Dermis microvascular lymphatic vessel endothelial cell (primary cell): ENCODE results near the gene PADI1. TPM values are rescaled to one million over a fixed set of nuclear protein-coding genes. Genes with fewer than 3 reads are reported as not detected.

Experiments
- DNase-seq, 2 donors: peaks; one replicate each; pipeline versions ENCODE4 v3.0.0 to v3.0.0-alpha.2; 2010; ENCODE audit warnings: low read depth in 2 of 2
- total RNA-seq: library from RNA; depleted of rRNA; stranded (reverse); fragments of >200 nt; gene quantifications from 2 replicates; pipeline ENCODE4 v1.2.1, GENCODE V29; 2014

Gene PADI1
- total RNA-seq, 1 donor from 2014 or later = under 0.01 TPM

- DNase-seq = no peak
These were observed 10.1 kb downstream of the PADI1 start for GRCh38 chr1:17214876-17215544.

DNA sequence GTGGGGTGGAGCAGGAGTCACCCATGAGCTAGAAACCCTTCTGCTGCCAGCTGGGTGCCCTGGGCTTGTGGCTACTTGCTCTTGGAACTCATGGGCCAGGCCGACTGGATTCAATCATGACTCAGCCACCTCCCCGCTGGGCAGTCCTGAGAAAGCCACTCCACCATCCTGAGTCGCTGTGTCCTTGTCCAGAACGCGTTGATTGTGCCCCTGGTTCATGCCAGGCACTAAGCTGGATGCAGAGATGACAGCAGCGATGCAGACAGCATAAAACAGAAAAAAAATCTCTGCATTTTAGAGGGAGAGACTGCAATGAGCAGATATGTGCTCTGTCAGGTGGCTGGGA lies 10.6 kb downstream of the PADI1 start:
- DNase-seq = no peak

DNA sequence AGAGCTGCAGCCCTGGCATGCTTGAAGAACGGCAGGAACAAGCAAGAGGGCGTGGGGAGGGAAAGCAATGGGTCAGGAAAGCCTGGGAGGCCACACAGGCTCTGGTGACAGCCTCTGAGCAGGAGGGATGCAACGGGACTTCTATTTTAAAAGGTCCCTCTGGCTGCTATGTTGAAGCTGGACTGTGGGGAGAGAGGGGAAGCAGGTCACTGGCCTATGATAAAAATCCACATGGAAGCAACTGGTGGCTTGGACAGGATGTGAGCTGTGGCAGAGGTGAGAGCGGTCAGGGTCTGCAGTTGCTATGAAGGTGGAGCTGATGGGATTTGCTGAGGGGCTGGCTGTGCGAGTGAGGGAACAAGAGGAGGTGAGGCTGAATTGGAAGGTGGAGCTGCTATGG lies 11.2 kb downstream of the PADI1 start:
- peak in 1 of 2 donors; percentile 34 for DNase-seq

DNA sequence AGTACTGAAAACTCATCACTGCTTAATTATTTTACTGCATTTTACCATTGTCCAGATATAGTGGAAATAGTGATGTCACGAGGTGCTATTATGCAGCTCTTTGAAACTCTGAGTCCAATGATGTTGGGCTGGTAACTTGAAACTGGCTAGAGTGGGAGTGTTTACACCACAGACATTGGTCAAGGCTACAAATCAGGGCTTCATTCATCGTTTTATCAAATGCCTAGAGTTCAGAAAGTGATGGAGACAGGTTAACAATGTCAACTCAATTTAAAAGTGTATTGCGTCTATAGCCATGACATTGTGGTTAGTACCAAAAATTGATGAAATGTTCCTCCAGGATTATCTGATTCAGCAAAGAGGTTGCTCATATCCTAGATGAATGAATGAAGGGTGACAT lies 12.7 kb downstream of the PADI1 start:
- no peak for DNase-seq

GRCh38 chr1:17218939-17219338 lies 14.0 kb downstream of the PADI1 start:
- DNase-seq = no peak

DNA sequence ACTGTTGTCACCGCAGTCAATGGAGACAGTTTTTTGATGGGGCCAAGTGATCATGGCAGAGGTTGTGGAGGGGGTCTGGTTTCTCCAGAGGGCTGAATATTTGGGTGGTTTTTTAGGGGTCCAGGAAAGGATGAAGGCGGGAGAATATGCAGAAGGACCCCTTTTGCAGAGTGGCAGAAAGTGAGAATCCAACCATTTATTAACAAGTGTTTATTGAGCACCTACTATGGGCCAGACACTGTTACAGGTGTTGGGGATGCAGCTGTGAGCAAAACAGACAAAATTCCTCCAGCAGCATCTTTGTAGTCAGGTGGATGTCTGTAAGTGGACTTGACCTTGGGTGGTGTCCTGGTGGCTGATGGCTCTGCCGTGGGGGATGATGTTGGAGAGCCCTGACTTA lies 15.4 kb downstream of the PADI1 start:
- DNase-seq = no peak

DNA sequence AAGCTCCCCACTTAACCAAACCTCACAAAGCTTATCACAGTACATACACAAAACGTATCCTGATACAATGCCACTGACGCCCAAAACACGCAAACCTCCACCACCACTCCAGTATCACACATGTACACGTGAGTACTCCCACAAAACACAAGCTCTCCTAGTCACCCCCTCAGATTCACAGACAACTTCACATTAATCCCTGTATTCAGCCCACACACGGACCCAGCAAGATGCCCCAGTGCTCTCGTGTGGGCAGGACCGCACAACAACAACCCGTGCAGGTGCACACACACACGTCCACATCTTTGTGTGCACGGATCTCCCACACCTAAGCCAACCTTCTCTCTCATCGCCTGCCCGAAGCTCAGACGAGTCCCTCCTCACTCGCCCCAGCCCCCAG lies 17.6 kb downstream of the PADI1 start:
- no peak for DNase-seq

DNA sequence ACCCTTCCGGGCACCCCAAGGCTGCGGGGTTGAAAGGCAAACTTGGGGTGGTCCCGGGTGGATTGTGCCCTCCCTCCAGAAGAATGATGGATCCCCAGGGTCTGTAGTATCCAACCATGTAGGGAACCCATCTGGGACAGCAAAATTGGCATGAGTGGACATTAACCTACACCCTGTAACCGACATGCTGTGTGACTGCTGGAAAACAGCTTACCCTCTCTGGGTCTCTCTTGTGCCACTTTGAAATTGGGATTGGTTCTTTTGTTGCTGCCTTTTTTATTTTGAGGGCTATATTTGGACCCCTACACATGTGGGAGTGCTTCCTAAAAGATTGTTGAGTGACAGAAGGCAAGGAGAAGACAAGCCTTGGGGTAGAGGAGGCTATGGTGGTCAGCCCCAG lies 19.5 kb downstream of the PADI1 start:
- DNase-seq = no peak

DNA sequence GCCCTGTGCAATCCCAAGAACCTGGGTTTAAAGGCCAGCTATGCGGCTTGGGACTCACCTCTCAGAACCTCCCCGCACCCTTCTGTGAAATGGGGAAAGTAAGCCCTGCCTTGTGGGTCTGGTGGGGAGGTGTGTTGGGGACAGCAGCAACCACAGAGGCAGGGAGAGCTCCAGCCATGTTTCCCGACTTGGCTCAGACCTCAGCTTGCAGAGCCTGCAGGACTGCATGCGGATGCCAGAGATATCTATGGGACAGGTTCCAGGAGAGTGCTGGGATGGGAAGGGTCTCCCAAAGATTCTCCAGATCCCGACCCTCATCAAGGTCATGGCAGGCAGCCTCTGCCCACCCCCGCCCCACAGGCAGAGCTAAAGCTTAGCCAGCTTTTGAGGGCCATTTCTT lies 20.2 kb downstream of the PADI1 start:
- no peak for DNase-seq

- DNase-seq = no peak
These were observed 22.5 kb downstream of the PADI1 start for GRCh38 chr1:17227358-17227915.

- DNase-seq = no peak
These were observed 23.7 kb downstream of the PADI1 start for GRCh38 chr1:17228619-17229018.

DNA sequence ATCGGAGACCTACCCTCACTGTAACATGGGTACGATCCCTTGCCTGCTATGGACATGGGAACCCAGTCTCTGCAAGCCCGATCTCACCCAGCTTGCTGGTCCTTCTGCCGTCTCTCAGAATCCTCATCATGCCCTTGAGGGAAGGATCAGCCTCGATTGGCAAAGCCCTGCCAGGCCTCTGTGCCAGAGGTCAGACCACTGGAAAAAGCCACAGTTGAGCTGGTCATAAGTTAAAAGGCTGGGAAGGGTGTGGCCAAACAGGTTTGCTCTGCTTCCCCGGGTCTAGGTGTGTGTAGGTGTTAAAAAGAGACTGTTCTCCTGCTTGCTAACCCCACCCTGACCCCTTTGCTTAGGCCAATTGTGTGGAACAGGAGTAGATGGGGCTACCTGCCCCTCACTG lies 24.5 kb downstream of the PADI1 start:
- DNase-seq = no peak

DNA sequence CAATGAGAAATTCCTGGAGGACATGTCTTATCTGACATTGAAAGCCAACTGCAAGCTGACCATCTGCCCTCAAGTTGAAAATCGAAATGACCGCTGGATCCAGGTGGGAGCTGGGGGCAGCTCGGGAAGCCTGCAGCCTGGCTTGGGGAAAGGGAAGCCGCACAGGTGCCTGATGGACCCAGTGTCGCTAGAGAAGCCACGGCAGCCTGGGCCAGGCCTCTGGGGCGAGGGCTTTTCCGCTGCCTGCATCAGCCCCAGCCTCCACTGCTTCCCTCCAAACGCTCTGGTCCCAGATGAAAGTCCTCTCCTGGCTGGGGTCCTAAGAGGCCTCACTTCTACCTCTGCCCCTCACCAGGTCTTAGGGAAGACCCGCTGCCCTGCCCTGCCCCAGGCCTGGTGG lies 25.2 kb downstream of the PADI1 start:
- DNase-seq = no peak

DNA sequence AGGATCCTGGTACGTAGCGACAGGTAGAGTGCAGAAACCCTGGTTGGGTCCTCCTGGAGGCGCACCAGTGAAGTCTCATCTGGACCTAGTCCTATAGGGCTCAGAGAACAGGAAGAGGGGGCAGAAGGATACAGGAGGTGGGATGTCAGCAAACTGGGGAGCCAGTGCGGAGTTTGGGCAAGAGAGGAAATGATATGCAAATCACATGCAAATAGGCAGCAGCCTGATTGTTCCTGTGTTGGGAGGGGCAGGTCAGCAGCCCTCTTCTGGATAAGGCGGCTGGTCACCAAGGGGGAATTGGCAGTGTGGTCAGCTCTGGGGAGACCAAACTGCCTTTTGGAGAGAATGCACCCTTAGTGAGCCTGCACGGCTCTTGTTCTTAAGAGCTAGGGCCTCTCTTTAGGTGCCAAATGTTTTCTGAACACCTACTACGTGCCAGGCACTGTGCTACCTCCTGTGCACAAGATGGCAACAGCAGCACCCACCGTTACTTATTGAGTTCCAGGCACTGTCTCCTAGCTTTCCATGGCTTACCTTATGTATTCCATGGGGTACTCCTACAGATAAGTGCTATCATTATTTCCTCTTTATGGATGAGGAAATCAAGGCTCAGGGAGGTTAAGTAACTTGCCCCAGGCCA lies 25.9 kb downstream of the PADI1 start:
- no peak for DNase-seq

GRCh38 chr1:17232759-17233661 lies 28.1 kb downstream of the PADI1 start:
- peak in 1 of 2 donors; percentile 53 for DNase-seq

DNA sequence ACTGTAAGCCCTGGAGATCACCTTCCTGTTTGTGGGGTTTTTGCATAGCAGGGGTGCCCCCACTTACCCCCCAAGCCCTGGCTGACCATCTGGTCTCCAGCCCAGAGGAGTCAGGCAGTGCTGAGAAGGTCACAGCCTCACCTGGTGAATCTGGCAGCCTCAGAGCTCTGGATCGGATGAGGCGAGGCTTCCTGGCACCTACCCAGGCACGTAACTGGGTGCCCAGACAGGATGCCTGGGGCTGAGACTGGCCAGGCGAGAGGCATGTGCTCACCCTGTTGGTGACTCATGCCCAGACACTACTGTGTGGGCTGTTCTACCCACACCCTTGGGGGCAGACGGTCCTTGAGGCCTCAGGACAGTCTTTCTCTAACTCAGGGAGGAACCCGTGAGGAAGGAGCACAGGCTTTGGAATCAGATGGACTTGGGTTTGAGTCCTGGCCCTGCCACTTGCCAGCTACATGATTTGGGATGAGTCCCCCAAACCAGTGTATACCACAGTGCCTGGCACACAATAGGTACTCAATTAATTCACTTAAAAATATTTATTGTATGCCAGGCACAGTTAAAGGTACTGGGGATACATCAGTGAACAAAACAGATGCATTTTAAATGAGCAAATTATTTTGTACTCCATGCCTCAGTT lies 28.9 kb downstream of the PADI1 start:
- DNase-seq = peak; percentile 80 to 90

- DNase-seq = no peak
These were observed 29.5 kb downstream of the PADI1 start for GRCh38 chr1:17234405-17234804.

- no peak for DNase-seq
These were observed 30.4 kb downstream of the PADI1 start for GRCh38 chr1:17235135-17235885.

GRCh38 chr1:17236779-17237560 lies 32.0 kb downstream of the PADI1 start:
- peak; percentile 70 to 79 for DNase-seq

DNA sequence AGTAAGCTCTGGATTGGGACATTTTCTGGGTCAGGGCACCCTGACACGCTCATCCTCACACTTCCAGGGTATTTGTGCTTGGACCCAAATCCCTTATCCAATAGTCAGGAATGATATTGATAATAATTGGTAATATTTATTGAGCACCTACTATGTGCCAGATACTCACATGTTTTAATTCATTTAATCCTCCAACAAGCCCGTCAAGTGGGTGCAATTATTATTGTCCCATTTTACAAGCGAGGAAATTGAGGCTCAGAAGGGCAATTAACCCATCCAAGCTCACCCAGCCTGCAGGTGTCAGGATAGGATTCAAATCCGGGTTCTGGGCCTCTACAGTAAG lies 32.6 kb downstream of the PADI1 start:
- no peak for DNase-seq
